Measurements from ENCODE around the gene DYNC1H1.

DYNC1H1 gene

DNA sequence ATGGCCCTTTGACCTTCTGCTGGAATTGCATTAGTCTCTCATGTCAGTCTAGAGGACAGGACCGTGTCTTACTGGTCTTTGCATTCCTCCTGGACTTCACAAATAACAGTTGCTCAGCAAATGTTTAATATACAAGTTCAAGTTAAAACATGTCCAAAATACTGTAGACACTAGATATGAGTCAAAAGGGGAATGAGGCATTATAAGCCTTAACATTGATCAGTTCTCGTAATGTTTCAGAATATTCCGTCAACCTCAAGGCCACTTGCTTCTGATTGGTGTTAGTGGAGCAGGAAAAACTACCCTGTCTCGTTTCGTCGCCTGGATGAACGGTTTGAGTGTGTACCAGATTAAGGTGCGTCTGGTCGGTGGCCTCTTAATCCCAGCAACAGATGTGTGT, 62.6 kb downstream of the DYNC1H1 start:
- in situ Hi-C loops (cut with HindIII; ENCODE audit: low sequenced_read_pairs) = no loop called here

DNA sequence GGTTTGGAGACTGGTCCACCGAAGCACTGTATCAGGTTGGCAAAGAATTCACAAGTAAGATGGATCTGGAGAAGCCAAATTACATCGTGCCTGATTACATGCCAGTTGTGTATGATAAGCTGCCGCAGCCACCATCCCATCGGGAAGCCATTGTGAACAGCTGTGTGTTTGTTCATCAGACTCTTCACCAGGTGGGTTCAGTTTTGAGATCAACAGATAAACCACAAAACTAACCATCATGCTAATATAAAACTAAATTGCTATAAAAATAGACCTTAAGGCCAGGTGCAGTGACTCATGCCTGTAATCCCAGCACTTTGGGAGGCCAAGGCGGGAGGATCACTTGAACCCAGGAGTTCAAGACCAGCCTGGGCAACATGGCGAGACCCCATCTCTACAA, 63.6 kb downstream of the DYNC1H1 start:
- in situ Hi-C loops (cut with HindIII; ENCODE audit: low sequenced_read_pairs) = no loop called here

DNA sequence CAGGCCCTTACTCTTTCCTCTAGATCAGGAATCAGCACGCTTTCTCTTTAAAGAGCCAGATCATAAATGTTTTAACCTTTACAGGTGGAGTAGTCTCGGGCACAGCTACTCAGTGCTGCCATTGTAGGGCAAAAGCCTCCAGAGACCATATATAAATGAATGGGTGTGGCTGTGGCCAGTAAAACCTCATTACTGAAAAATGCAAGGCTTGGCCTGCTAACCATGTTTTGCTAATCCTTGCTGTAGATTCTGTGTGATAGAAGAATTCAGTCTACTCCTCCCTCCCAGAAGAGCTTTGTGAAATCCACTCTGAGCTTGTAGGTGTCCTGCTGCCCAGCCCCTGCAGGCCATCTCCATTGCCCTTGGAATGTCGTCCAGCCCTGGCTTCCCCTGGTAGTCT, 64.4 kb downstream of the DYNC1H1 start:
- in situ Hi-C loops (cut with HindIII; ENCODE audit: low sequenced_read_pairs) = no loop called here

DNA sequence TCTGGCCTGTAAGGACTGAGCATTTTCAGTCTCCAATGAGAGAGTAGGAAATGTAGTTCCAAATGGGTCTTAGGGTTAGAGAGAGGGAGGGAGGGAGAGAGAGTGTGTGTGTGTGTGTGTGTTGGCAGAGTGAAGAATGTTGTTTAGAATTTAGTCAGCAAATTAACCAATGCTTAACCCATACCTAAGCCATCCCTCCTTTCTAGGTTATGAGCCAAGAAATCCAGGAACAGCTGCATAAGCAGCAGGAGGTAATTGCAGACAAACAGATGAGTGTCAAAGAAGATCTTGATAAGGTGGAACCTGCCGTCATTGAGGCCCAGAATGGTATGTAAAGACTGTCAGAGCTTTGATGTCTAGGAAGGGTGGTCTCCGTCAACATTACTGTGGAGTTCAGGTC, 65.6 kb downstream of the DYNC1H1 start:
- in situ Hi-C loops (cut with HindIII; ENCODE audit: low sequenced_read_pairs) = no loop called here

DNA sequence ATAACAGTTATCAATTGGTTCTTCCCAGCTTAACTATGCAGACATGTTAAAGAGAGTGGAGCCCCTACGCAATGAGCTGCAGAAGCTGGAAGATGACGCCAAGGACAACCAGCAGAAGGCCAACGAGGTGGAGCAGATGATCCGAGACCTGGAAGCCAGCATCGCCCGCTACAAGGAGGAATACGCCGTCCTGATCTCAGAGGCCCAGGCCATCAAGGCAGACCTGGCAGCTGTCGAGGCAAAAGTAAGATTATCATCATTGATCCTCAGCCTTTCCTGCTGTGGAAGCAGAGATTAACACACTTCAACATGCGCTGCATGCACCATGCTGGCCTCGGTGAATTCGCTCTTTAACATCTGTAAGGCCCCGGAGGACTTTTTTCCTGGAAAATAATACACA, 68.9 kb downstream of the DYNC1H1 start:
- in situ Hi-C loops (cut with HindIII; ENCODE audit: low sequenced_read_pairs) = no loop called here

DNA sequence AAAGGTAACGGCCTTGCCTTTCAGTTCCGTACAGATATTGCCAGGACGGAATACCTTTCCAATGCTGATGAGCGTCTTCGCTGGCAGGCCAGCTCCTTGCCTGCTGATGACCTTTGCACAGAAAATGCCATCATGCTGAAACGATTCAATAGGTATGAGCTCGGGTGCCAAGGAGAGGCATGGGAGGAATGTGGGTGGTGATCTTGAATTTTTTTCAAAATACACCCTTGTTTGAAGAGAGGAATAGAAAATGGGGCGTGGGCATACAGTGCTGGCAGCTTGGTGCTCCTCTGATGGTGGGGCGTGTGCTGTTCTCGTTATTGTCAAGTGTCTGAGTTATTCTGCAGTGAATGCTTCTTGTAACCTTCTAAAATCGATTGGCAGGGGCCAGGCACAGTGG, 69.9 kb downstream of the DYNC1H1 start:
- in situ Hi-C loops (cut with HindIII; ENCODE audit: low sequenced_read_pairs) = no loop called here

DNA sequence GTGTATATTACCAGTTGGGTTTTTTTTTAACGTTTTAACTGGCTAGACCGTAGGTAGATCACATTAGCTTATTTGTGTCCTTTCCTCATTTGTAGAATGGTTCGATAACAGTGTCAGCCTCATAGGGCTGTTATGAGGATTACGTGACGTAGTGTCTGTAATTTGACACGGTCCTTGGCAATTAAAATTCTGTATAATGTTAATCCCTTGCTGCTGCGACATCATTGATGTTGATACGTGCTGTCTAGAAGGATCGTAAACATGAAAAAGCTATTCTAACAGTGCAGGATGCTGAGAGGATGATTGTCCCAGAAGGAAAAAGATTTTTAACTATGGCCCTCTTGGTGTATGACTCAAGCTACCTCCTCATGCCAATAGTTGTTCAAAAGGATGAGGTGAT, 71.5 kb downstream of the DYNC1H1 start:
- in situ Hi-C loops (cut with HindIII; ENCODE audit: low sequenced_read_pairs) = no loop called here

DNA sequence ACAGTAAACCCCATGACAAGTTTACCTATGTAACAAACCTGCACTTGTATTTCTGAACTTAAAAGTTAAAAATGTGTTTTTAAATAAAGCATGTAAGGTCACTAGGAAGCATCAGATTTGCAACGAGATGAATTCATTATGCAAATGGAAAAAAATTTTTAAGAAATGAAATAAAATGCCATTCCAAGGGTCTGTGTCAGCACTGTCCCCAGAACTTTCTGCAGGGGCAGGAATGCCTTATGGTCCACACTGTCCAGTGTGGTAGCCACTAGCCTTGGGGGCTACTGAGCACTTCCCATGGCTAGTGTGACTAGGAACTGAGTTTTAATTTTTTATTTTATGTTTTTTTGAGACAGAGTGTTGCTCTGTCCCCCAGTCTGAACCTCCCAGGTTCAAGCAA, 73.3 kb downstream of the DYNC1H1 start:
- in situ Hi-C loops (cut with HindIII; ENCODE audit: low sequenced_read_pairs) = no loop called here

DNA sequence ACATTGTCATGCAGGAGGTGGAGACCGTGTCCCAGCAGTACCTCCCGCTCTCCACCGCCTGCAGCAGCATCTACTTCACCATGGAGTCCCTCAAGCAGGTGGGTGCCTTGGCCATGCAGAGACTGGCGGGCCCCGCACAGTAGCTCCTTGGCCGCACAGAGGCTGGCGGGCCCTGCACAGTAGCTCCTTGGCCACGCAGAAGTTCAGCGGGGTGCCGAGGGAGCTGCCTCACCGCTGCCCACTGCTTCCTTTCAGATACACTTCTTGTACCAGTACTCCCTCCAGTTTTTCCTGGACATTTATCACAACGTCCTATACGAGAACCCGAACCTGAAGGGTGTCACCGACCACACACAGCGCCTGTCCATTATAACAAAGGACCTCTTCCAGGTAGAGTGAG, 74.8 kb downstream of the DYNC1H1 start:
- in situ Hi-C loops (cut with HindIII; ENCODE audit: low sequenced_read_pairs) = no loop called here

DNA sequence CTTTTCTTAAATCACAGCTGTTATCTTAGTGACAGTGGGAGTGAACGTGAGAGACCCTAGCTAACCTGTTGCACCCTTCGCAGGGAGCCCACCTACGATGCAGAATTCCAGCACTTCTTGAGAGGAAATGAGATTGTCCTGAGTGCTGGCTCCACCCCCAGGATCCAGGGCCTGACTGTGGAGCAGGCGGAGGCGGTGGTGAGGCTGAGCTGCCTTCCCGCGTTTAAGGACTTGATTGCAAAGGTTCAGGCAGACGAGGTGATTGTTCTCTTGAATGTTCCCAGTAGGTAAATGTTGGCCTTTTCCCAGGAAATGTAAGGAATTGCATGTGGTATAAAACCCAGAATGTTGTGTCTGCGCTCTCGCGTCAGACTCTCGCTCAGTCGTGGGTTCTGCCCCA, 75.8 kb downstream of the DYNC1H1 start:
- in situ Hi-C loops (cut with HindIII; ENCODE audit: low sequenced_read_pairs) = no loop called here

DNA sequence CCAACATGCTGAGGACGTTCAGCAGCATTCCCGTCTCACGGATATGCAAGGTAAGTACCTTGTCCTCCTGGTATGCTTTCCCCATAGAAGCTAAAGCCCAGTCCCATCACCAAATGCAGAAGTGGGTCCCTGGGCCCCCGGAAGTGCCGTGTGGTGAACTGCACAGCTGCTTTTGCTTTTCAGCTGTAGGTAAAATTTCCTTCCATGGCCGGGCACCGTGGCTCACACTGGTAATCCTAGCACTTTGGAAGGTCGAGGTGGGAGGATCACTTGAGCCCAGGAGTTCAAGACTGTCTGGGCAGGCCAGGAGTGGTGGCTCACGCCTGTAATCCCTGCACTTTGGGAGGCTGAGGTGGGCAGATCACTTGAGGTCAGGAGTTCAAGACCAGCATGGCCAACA, 78.3 kb downstream of the DYNC1H1 start:
- in situ Hi-C loops (cut with HindIII; ENCODE audit: low sequenced_read_pairs) = no loop called here

DNA sequence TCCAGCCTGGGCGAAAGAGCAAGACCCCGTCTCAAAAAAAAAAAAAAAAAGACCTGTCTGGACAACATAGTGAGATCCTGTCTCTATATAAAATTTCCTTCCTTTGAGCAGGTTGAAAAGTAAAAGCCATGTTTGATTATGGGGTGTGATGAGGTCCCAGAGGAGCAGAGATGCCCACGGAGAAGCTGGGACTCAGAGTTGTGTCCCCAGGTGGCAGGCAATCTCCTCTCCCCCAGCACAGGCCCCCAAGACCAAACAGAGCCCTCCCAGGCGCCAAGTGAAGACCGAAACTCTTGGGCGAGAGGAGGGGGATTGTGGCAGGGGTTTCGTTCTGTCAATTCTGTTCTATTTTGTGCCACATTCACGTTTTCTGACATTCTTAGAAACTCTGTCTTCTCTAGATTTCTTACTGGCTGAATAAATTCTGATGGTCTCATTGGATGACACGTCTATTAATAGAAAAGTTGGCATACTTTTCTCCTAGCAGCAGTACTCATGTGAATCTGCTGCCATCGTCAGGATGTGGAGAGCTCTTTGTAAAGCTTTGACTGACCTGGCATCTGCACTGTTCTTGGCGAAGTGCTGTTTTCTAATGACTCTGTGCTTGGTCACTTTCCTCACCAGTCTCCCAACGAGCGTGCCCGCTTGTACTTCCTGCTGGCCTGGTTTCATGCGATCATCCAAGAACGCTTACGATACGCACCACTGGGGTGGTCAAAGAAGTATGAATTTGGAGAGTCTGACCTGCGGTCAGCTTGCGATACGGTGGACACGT, 79.1 kb downstream of the DYNC1H1 start:
- in situ Hi-C loops (cut with HindIII; ENCODE audit: low sequenced_read_pairs) = no loop called here

DNA sequence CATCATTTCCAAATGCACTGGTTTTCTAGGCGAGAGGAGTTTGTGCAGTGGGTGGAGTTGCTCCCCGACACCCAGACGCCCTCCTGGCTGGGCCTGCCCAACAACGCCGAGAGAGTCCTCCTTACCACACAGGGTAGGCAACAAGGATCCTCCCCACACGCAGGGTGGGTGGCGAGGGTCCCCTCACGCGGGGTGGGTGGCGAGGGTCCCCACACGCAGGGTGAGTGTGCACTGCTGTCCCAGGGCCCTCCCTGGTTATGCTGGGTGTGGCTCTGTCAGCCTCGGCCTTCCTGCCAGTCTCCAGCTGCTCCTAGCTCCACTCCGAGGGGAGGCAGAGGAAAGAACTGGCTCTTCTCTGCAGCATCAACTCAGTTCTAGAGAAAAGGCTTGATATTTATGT, 80.2 kb downstream of the DYNC1H1 start:
- in situ Hi-C loops (cut with HindIII; ENCODE audit: low sequenced_read_pairs) = no loop called here

DNA sequence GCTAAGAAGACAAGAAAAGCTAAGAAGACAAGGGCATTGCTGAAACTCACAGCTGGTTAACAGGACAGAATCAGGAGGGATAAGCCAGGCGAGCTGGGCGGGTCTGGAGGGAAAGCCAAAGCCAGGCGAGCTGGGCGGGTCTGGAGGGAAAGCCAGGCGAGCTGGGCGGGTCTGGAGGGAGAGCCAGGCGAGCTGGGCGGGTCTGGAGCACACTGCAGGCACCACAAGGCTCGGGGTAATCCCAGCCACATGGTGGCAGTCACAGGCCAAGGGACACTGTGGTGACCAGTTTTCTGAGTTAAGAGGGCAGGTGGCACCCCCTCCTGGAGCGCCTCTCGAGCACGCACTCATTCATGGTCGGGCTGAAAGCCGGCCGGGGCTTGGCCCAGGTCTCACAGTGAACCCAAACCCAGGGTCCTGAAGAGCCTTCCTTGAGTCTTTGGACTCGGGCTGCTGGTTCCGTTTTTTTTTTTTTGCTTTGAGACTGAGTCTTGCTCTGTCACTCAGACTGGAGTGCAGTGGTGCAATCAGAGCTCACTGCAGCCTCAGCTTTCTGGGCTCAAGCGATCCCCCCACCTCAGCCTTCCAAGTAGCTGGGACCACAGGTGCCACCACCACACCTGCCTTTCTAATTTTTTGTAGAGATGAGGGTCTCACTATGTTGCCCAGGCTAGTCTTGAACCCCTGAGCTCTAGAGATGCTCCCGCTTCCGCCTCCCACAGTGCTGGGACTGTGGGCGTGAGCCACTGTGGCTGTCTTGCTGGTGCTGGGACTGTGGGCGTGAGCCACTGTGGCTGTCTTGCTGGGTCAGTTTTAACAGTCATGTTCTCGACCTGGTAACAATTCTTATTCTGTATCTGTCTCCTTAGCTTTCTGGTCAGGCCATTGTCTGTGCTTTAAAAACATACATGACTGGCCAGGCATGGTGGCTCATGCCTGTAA, 82.2 kb downstream of the DYNC1H1 start:
- in situ Hi-C loops (cut with HindIII; ENCODE audit: low sequenced_read_pairs) = no loop called here

DNA sequence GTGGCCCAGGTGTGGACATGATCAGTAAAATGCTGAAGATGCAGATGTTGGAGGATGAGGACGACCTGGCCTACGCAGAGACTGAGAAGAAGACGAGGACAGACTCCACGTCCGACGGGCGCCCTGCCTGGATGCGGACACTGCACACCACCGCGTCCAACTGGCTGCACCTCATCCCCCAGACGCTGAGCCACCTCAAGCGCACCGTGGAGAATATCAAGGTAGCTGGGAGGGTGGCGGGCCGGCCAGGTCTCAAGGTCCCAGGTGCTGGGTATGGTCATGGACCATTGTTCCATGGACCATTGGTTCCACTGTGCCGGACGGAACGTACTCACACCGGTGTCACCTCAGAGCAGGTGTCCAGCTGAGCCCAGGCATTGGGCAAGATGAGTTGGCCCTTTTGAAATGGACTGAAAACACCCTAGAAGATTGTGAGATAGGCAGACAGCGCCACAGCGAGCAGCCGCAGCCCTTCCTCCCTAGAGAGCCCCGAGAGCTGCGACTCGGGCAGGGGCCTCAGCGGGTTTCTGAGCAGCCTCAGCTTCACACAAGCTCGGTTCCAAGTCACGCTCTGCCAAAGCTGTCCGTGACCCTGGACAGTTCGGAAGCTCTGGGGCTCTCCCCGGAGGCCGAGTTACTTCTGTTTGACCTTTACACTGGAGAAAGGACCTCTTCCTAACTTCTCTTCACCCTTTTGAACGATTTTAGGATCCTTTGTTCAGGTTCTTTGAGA, 83.6 kb downstream of the DYNC1H1 start:
- in situ Hi-C loops (cut with HindIII; ENCODE audit: low sequenced_read_pairs) = no loop called here

DNA sequence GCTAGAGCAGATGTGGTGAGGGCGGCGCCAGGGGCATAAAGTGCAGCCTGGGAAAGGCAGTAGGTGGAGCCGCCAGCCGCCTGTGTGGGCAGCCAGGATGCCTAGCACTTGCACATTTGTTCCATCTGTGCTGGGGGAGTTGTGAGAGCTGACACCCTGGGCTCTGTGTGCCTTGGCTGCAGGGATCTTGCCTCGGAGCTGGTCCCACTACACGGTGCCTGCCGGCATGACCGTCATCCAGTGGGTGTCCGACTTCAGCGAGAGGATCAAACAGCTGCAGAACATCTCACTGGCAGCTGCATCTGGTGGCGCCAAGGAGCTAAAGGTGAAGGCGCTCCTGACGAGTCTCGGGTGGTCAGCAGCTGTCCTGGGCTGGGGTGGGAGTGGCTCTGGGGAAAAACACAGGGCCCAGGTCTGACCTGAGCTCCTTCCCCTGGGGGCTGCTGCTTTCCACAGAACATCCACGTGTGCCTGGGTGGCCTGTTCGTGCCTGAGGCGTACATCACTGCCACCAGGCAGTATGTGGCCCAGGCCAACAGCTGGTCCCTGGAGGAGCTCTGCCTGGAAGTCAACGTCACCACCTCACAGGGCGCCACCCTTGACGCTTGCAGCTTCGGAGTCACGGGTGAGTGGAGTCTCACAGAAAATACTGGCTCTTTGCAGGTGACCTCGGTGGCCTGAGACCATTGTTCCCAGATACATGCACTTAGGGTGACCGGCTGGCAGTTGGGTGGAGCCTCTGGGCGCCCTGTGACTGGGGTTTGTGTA, 85.1 kb downstream of the DYNC1H1 start:
- in situ Hi-C loops (cut with HindIII; ENCODE audit: low sequenced_read_pairs) = no loop called here

DNA sequence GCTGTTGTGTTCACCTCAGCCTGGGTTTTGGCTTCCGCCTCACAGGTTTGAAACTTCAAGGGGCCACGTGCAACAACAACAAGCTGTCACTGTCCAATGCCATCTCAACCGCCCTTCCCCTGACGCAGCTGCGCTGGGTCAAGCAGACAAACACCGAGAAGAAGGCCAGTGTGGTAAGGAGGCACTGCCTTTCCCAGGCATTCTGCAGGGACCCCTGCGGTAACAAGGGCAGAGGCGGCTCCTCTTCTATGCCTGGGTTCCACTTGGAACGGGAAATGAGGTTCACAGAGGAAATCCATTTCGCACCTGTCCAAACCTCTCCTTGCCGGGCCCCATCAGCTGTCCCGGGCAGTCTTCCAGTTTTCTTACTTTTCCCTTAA, 85.6 kb downstream of the DYNC1H1 start:
- in situ Hi-C loops (cut with HindIII; ENCODE audit: low sequenced_read_pairs) = no loop called here

DNA sequence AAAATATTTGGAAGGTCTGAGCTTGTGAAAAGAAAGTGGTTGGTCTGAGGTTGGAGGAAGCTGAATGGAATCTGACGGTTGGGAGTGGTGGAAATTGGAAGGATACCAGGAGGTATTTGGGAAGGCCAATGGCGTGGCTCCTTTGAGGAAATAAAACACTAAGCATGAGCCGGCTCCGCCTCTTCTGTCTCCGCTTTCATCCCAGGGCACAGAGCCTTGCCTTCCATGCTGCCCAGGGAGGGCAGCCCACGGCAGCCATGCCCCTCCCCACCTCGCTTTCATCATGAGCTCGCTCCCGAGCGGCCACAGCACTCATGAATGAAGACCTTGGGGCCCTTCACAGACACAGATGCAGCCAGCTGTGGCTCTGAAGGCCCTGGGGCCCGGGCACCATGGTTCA, 86.3 kb downstream of the DYNC1H1 start:
- in situ Hi-C loops (cut with HindIII; ENCODE audit: low sequenced_read_pairs) = no loop called here

DNA sequence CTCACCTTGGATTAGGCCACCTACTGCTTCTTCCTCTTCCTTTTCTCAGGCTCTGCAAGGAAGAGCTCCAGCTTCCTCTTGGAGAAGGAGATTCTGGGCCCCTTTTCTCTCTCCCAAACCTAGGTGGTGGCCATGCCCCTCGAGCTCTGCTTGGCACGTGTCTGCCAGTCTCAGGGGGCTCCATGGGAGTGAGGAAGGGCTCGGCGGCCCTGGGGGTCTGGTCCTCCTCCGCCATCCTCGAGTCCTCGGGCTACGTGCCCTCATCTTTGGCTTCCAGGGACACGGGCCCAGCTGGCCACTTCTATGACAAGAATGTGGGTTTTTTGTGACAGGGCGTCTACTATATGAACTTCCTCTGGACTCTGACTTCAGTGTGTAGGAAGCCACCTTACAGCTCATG, 88.1 kb downstream of the DYNC1H1 start:
- in situ Hi-C loops (cut with HindIII; ENCODE audit: low sequenced_read_pairs) = no loop called here

DNA sequence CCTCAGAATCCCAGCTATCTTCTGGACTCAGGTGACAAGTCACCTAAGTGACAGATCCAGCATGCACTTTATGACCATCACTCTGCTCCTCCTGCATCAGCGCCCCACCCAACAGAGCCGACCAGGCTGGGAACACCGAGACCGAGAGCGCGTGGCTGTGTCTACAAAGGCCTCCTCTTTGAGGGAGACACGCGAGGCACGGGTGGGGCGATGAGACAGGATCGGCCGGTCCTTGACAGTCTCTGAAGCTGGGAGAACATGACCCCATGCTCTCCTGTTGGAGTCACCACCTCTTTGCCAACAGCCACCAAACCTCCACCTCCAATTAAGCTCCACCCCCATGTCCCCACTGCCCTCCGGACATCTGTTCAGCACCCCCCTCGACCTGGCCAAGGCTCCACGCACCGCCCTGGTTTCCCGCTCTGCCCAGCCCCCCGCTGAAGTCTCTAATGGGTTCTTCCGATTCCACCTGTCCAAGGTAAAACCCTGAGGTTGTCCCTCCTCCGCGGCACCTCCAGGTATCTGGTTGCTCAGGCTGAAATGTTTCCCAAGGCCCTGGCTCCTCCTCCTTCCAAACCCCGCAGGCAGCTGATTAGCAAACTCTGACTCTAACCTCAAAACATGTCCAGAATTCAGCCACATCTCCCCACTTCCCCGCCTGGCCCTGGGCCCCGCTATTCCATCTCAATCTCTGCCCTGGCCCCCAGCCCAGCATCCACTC, 91.0 kb downstream of the DYNC1H1 start:
- in situ Hi-C loops (cut with HindIII; ENCODE audit: low sequenced_read_pairs) = no loop called here

Measured in DLD1 (cell line).